CD4-positive, alpha-beta T cell treated with Interleukin-4 for 4 hours (primary cell): Measurements from ENCODE around the gene FAM131B.
A peak's percentile ranks its signal among the peaks of the same experiment; 100 is the strongest.
"Not testable (repeated sequence)": the region's sequence is repeated elsewhere in the genome, so short reads cannot be mapped to it uniquely, and the experiment has no call there.

Experiments
- DNase-seq: peaks from one replicate; pipeline ENCODE4 v3.0.0-alpha.2; 2020

The FAM131B gene

DNA sequence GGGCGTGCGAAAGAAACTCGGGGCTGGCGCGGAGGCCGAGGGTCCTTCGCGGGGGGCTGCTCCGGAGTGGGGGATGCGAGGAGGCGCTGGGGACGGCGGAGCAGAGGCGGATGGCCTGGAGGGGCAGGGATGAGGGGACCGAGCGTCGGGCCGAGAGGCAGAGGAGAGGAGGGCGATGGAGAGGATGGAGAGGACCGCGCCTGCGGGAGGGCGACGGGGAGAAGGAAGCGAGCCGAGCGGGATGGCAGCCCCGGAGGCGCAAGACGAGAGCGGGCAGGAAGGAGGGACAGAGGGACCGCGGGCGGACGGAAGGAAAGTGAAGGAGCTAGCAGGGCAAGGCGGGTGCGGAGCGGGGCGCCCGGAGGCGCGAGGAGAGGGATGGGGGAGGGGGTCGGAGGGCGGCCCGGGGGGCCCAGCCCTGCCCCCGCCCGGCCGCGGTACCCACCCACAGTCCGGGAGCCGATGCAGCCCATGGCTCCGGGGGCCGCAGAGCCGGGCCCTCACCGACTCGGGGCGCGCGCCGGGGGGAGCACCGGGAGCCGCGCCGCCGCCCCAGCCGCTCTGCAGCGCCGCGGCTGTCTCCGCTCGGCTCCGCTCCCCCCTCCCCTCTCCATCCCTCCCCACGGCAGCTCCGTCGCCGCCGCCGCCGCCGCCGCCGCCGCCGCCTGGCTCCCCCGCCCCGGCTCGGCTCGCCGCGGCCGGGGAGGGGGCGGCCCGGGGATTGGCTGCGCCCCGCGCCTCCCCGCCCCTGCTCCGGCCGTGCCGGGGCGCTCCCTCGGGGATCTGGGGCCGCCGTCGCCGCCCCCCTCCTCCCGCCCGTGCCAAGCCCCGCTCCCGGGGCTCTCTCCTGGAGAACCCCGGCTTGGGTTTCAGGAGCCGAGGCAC lies at the start of gene FAM131B:
Gene FAM131B (minus strand): TSS at position 583 of the 885 bp plus-strand sequence. CDS start 110 bp downstream, at position 473.
- DNase-seq, result no peak

DNA sequence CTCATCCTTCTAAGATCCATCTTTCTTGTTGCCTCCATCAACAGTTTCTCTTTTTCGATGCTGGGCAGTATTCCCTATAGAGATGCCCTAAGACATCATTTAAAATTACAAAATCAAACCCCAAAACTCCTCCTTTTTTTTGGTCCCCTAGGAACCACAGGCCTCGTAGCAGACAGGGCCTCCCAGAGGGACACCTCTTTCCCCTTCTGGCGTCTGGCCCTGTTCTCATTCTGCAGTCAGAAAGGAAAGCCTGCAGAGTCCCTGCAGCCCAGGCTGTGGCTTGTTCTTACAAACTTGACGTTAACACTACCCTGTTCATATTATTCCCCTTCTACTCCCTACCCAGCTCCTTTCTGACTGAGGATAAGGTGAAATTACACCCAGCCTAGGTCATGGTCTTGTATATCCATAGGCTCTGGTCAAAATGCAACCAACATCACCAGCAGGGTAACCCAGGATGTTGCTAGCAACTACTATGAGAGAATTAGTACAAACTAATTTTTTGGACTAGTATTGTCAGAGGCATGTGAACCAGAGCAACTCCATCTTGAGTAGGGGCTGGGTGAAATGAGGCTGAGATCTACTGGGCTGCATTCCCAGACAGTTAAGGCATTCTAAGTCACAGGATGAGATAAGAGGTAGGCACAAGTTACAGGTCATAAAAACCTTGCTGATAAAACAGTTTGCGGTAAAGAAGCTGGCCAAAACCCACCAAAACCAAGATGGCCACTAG lies 49.6 kb upstream of the FAM131B start:
- no peak for DNase-seq

DNA sequence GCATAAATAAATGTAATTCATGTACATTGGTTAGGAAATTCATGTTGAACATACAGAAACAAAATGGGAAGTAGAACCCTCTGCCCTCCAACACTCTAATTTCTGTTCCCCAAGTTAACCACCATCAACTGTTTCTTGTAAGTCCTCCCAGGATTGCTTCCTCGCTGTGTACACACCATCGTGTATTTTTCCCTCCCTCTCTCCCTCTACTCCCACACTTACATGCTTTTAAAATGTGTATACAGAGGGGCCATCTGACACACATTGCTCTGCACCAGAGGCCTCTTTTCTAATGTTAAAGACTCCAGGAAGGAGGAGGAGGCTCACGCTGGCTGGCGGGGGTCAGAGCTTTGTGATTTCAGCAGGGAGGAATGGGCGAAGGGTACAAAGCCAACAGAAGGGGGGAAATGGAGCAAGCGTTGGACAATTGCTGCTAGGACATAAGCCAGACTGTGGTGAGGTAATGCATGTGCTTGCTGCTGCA lies 48.0 kb upstream of the FAM131B start:
- no peak for DNase-seq

DNA sequence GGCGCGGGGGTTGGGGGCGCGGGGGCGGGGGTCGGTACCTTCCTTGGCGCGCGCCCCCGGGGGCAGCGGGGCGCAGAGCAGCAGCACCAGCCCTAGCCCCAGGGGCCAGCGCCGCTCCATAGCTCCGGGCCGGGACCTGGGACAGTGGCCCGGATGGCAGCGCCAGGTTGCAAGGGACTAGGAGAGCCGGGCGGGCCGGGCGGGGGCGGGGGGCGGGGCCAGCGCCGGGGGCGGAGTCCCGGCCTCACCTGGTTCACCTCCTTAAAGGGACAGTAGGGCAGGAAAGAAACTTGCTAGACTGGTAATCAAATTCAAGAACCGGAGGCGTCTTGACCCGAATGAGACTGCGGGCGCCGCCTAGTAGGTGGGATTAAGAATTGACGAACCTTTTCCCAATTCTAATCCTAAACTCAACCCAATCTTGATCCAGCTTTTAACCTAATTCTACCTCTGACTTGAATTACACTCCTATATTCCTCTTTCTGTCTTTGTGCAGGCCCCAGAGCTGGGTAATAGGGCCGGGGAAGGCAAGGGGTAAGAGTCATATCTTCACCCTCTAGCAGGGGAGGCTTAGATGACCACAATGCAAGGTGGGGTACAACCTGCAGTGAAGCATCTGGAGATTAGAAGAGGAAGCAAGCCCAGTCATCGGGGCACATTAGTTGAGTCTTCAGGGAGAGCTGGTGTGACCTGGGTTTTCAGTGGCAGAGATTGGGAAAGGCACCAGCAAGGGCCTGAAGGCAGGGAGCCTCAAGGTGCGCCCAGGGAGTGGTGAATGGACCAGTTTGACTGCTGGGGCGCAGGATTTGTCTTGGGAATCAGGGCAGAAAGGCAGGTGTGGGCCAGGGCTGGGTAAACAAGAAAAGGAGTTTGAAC lies 46.4 kb upstream of the FAM131B start, which contains the start of gene EPHA1:
Gene EPHA1 (minus strand): TSS at position 171 of the 876 bp plus-strand sequence. CDS start 51 bp downstream, at position 120.
- peak; percentile 74 for DNase-seq

DNA sequence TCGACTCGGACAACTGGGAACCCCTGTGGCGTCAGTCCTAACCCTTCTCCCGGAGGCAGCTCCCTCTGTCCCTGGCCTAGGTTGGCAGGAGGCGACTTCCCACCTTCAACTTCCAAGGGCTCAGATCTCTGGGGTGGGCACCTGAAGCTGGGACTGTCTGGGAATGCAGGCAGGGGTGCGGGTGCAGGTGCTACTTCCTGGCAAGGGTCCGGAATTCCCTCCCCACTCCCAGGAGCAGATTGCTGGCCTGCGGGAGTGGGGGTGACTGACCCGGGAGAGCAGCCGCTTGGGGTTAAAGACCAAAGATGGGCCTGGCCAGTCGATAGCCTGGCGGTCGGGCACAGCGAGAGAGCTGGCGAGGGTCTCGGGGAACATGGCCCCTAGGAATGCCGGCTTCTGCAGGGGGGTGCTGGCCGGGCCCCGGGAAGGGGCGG lies 45.8 kb upstream of the FAM131B start:
- DNase-seq, result no peak

DNA sequence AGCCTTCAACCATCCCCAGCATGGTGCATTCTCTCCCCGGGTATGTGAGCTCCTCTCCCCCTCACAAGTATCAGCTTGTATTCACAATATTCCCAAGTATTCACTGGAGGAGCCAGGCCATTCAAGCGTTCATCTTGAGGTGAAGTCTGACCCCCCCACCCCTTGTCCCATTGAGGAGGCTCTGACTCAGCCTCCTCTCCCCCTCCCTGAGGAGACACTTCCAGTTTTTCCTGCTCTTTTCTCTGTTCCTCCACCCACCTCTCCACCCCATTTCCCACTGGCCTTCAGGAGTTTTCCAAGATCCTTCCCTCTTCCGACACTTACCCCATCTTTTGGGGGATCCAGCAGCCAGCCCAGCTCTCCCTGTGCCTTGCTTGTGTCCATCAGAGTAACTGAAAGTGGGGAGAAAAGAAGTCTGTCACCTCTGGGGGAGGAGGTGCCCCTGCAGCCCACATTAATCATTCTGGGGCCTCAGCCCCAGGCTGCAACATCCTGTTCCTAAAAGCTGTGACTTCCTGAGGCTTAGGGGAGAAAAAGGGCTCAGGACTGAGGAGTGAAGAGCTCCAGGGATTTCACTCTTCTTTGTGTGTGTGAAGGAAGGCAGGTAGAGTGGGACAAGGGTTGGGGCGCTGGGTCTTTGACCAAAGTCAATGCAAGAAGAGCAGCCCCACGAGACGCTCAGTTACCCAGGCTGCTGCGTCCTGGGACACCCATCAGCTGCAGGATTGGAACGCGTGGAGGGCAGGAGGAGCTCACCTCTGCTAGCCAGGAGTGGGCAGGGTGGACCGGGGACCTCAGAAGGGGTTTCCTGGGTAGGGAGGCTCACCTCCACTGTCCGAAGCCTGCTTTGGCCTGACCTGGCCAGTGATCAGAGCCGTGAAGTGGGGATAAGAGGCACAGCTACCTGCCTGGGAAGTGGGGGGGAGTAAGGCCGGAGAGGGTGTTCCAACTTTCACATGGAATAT lies 45.1 kb upstream of the FAM131B start:
- peak; percentile 60 for DNase-seq

DNA sequence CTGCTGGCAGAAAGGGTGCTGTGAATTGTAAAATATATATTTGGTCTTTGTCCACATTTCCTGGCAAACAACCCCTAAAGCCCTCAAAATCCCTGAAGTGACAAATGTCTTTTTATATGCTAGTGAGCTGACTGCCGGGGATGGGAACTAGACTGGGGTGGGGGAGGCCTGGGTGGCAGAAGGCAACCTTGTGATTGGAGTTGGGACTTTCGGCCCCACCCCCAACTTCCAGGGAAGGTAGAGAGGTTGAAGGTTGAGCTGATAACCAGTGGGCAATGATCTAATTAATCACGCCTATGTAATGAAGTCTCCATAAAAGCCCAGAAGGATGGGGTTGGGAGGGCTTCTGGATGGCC lies 43.5 kb upstream of the FAM131B start:
- no peak for DNase-seq

DNA sequence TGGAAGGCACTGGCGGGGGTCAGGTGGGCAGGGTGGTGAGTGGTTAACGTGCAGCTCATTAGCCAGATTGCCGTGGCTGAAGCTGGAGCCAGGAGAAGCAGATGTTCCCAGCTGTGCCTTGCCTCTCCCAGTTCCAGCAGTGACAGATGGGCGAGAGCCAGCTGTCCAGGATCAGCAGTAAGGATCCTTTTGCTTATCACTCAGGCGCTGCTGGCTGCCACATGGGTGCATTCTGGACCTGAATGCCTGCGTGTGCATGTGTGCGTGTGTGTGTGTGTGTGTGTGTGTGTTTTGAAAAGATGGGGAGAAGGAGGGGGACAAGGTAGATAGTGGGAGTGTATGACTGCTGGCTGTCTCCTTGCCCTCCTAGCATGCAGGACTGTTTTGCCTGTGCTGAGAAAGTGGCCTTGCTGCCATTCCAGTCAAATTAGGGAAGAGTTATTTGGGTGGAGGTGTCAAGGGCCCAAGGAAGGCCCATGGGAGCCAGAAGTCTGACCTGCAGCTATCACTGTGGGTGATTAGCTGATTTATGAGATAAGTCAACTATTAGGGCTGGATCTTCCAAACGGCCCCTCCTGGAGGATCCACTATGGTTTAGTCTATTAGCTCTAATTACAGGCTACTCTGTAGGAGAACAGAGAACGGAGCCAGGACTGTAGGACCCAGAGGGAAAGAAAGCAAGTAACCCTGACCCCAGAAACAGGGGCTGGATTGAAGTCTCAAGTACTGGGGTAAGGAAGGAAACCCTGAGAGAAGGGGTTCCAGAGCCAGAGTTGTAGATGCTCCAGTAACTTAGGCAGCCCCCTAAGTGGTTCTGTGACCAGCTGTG lies 42.9 kb upstream of the FAM131B start:
- DNase-seq, result no peak

DNA sequence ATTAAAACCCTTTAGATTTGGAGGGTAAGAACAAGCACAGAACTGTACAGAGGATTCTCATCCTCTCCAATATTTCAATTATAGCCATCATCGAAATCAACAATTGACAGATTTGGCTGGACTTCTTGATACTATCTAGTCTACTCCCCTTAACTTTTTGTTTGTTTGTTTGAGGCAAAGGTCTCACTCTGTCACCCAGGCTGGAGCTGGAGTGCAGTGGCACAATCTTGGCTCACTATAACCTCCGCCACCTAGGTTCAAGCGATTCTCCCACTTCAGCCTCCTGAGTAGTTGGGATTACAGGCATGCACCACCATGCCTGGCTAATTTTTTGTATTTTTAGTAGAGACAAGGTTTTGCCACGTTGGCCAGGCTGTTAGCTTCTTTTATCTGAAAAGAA lies 39.7 kb upstream of the FAM131B start:
- DNase-seq, result not testable (repeated sequence)

DNA sequence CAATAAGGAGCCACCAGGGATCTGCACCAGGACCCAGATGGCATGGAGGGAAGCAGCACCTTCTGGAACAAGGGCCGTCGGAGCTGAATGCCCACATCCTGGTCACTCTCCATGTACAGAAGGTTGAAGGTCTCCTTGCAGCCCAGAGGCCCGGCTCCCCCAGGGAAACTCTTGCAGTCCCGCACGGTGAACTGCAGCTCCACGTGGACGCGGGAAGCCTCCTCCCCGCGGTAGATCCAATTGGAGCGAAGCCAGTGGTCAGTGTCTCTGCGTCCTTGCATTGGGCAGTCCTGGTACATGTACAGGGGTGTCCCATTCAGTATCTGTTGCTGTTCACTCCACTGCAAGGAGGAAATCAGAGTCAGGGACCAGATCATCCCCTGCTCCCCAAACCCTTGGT lies 38.8 kb upstream of the FAM131B start:
- no peak for DNase-seq

DNA sequence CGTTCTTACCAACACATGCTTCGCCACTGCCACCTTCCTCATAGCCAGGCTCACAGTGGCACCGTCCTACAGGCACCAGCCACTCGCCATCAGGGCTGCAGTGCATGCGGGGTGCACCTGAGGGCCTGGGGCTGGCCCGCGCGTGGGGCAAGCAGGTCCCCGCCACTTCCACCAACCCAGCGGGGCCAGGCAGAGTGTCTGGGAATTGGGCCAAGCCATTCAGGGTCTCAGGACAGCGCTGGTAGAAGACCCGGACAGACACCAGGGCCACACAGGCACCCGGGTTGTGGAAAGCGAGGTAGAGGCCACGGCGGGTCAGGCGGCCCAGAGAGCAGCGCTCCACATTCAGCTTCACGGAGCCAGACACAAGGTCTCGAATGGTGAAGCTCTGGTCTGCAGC lies 37.1 kb upstream of the FAM131B start:
- DNase-seq, result no peak

DNA sequence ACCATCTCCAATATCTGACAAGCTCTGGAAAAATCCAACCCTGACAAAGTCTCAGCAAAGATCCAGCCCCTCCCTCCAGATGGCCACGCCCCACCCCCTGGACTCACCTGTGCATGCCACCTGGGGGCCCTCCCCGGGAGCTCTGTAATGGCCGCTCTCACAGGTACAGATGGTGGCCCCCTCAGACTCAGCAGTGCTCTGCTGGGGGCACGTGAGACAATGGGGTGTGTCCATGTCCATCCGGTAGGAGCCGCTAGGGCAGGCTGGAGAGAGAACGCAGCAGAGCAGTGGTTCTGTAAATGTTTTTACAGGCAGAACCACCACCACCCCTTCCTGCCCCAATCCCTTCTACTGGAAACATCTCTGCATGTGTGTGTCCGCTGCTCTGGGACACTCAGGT lies 36.6 kb upstream of the FAM131B start:
- no peak for DNase-seq

DNA sequence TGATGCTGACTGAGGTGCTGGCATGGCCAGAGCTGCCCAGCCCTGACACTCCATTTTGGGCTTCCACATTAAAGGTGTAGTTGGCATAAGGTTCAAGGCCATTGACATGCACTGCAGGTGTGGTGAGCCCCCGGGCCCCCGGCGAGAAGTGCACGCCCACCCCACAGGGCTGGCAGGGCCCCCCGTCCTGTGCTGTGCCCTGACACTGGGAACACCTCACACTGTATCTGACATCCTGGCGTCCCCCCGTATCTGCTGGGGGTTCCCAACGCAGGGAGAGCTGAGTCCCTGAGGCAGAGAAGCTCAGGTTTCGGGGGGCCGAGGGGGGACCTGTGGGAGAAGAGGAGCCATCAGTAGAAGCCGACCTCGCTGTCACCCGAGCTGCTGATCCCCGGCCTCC lies 36.1 kb upstream of the FAM131B start:
- DNase-seq, result no peak

DNA sequence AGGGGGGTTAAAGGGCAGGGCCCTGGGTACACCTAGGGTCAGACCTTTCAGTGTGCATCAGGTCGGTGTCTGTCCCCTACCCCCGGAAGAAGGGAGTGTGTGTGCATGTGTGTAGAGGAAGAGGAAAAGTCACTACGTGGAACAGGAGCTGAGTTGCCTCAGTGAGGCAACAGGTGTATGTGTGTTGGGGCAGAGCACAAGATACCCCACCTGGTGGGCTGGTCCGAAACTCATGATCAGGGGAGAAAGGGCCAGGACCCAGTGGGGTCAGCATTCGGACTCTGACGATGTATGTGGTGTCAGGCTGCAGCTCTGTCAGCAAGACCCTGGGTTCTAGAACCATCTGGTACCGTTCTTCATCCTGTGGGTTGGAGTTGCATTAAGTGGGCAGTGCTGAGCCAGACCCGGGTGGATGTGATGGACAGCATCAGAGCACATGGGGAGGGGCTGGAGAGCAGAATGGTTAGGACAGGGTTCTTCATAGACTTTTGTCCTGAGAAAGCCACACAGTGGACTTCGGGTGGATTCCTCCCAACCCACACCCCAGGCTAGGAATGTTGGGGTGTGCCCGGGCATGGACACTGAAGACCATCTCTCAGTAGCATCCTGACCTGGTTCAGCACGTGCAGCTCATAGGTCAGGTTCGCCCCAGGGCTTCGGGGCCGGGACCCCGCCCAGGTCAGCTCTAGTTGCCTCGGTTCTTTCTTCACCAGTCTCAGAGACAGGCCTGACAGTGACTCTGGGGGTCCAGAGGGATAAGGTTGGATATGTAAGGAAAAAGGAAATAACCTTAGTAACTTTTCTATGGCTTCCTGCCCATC lies 35.4 kb upstream of the FAM131B start:
- no peak for DNase-seq

DNA sequence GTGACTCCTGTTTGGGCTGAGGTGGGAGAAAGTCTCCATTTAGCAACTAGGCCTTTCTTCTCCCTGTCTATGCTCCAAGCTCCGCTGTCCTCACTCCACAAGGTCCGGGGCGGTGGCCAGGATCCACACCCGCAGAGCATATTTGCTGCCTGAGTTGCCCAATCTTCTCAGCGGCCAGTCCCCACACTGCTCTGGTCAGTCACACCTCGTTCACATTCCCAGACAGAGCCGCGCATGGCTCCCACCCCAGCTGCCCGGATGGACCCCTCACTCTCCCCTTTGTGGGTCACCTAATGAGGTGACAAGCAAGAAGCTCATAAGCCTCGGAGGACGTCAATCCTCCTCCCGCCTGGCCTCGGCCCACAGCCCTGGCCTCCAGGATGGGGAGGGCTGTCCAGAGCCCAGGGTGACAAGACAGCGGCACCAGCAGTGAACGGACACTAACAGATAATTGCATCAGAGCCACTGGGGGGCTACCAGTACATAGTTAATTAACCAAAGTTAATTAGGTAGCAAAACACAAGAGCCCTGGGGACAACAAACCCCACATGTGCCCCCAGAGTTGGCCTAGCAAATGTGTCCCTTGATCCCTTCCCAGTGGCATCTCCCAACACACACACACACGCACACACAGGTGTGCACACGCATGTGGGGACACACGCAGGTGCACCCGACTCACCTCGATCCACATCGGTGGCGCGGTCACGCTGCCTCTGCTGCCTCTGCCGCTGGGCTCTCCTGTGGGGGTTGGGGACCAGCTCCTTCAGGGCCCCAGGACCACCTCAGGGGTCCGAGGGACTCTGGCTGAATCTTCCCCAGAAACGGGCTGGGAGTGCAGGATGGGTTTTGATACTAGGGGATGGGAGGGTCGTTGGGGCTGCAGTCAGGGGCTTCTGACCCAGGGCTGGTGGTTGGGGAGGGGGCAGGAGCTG lies 34.4 kb upstream of the FAM131B start:
- DNase-seq, result no peak

DNA sequence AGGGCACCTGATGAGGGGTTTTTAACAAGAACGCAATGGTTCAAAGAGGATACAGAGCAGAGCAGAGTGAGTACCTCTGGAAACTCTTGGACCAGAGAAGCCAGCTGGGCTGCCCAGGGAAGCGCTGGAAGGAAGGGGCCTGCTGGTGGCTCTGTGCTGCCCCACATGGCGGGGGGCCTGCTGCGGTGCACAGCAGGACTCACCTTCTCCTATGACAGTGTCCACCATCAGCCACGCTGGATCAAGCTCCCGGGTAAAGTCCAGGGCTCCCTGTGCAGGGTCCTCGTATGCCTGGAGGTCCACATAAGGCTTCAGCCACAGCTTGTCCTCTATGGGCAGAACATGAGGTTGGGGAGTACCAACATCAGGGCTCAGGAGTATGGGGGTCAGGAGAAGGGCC lies 33.7 kb upstream of the FAM131B start:
- no peak for DNase-seq

DNA sequence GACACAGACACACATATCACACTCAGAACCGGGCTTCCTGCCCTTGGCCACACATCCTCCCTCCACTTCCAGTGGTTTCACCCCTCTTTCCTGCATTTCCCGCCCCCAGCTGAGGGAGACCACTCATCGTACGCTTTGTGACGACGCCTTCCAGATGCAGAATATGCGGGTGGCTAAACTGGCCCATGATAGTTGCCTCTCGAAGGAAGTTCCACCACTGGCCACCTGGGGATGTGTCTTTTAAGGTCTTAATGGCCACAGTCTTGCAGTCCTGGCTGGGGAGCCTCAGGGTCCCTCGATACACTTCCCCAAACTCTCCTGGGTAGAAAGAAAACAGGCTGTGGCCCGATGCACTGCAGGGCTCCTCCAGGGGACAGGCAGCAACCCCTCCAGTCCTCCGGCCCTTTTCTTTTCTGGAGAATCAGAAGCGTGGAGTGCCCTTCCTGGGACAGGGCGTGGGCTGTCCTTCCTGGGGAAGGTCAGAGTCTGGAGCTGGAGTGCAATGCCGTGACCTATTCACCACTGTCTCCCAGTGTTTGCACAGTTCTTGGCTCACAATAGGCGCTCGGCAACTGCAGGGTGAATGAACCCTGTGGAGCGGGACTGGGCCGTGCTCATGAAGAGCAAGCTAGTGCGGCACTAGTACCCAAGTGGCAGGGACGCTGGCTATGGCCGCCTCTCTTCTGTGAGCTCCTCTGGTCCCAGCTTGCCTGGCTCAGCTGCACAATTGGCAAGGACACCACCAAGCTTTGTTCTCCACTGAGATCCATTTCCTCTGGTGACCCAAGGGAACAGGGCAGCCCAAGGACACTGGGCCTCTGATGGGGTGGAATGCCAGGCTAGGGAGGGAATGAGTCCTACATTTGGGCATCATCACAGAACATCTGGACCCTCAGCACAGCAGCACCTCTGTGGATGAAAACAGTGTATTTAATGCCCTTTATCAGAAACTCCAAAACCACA lies 33.0 kb upstream of the FAM131B start:
- DNase-seq, result no peak
